ENCODE measurements around the gene HRAS. TPM values are rescaled to one million over a fixed set of nuclear protein-coding genes. Genes with fewer than 3 reads are reported as not detected.
A peak's percentile ranks its signal among the peaks of the same experiment; 100 is the strongest.

The HRAS gene
- total and polyA plus RNA-seq, 2 of the 13 experiments (the other 11 are each of a cell fraction or from before 2014, with no cell fraction given): 32.9 to 50.0 TPM

GRCh38 chr11:561148-562003, 26.0 kb upstream of the HRAS start (continued):
- TF ChIP-seq SKIL (CRISPR knock-in tag; IDR thresholded peaks at IDR 0.05; ENCODE audit: borderline replicate concordance) (peak; percentile 56; the same call in 1 of the 2 replicates), MXI1 (IDR thresholded peaks at IDR 0.05; ENCODE audit: borderline replicate concordance, low read depth, low read length) (peak; percentile 77; the same call in 1 of the 3 replicates), REXO4 (CRISPR knock-in tag; IDR thresholded peaks at IDR 0.05; ENCODE audit: borderline replicate concordance) (no peak), PCBP1 (IDR thresholded peaks at IDR 0.05; ENCODE audit: borderline replicate concordance, low read depth, low read length) (no peak), ZNF7 (CRISPR knock-in tag; IDR thresholded peaks at IDR 0.05) (no peak), IRF9 (CRISPR knock-in tag; IDR thresholded peaks at IDR 0.05; ENCODE audit: borderline replicate concordance) (peak; percentile 28; the same call in 1 of the 2 replicates), NR0B2 (CRISPR knock-in tag; IDR thresholded peaks at IDR 0.05) (0 out of 2 replicates have a peak, but pooled peaks have one; percentile 24), PITX1 (CRISPR knock-in tag; IDR thresholded peaks at IDR 0.05) (peak; percentile 51; the same call in 1 of the 2 replicates), TRIM22 (IDR thresholded peaks at IDR 0.05) (no peak), ZNF260 (CRISPR knock-in tag; IDR thresholded peaks at IDR 0.05; ENCODE audit: borderline replicate concordance, low read depth) (no peak), PHF8 (CRISPR knock-in tag; IDR thresholded peaks at IDR 0.05) (no peak; the same call in 1 of the 2 replicates), SPEN (CRISPR knock-in tag; IDR thresholded peaks at IDR 0.05; ENCODE audit: low read depth) (peak; percentile 54; the same call in 1 of the 2 replicates), AGO1 (IDR thresholded peaks at IDR 0.05; ENCODE audit: low read depth, low read length, poor library complexity, severe bottlenecking) (no peak), FOXO1 (CRISPR knock-in tag; IDR thresholded peaks at IDR 0.05) (no peak), ZNF512 (CRISPR knock-in tag; IDR thresholded peaks at IDR 0.05) (no peak), HOXA3 (CRISPR knock-in tag; IDR thresholded peaks at IDR 0.05) (peak; percentile 78; the same call in 1 of the 2 replicates), SNAI1 (CRISPR knock-in tag; IDR thresholded peaks at IDR 0.05; ENCODE audit: borderline replicate concordance) (no peak), ZNF124 (CRISPR knock-in tag; IDR thresholded peaks at IDR 0.05) (0 out of 2 replicates have a peak, but pooled peaks have one; percentile 70)
